Trophoblast cell (in vitro differentiated cells and primary cell): Measurements from ENCODE around the gene CCDC107.
"Not testable (repeated sequence)": the region's sequence is repeated elsewhere in the genome, so short reads cannot be mapped to it uniquely, and the experiment has no call there.

ENCODE experiments used
- DNase-seq, 2 donors: peaks; one replicate each; pipeline ENCODE4 v3.0.0-alpha.2; 2016
- H2AFZ ChIP-seq: 2 replicates; pipeline ENCODE4 v1.6.1; 2013; ENCODE audit warnings: low read length, moderate library complexity, mild to moderate bottlenecking; ENCODE audit not compliant: insufficient read depth, poor library complexity
- H2AK5ac ChIP-seq: 2 replicates; pipeline ENCODE4 v1.6.1; 2013; ENCODE audit warnings: mild to moderate bottlenecking, low read length
- H2BK120ac ChIP-seq: 2 replicates; pipeline ENCODE4 v1.6.1; 2013; ENCODE audit warnings: low read length, mild to moderate bottlenecking, moderate library complexity; ENCODE audit not compliant: insufficient read depth, poor library complexity
- H2BK12ac ChIP-seq: 2 replicates; pipeline ENCODE4 v1.6.1; 2013; ENCODE audit warnings: mild to moderate bottlenecking, low read length, moderate library complexity
- H2BK5ac ChIP-seq: 2 replicates; pipeline ENCODE4 v1.6.1; 2013; ENCODE audit warnings: low read length, low read depth, moderate library complexity, mild to moderate bottlenecking; ENCODE audit not compliant: poor library complexity
- H3K14ac ChIP-seq: 2 replicates; pipeline ENCODE4 v1.6.1; 2013; ENCODE audit warnings: mild to moderate bottlenecking, low read length
- H3K18ac ChIP-seq: 2 replicates; pipeline ENCODE4 v1.6.1; 2013; ENCODE audit warnings: mild to moderate bottlenecking, low read length
- H3K23ac ChIP-seq: 2 replicates; pipeline ENCODE4 v1.6.1; 2013; ENCODE audit warnings: low read length
- H3K27ac ChIP-seq: 2 replicates; pipeline ENCODE4 v1.5.1; 2013; ENCODE audit warnings: low read depth, mild to moderate bottlenecking, inconsistent platforms, low read length, moderate library complexity
- H3K27me3 ChIP-seq: 2 replicates; pipeline ENCODE4 v1.6.1; 2013; ENCODE audit warnings: inconsistent platforms, mild to moderate bottlenecking, low read length, moderate library complexity; ENCODE audit not compliant: insufficient read depth
- H3K36me3 ChIP-seq, 2 experiments: 1 replicate in 1 of 2; 2 replicates in 1 of 2; pipeline ENCODE4 v1.6.1; 2013; ENCODE audit warnings: low read length in 2 of 2, mild to moderate bottlenecking in 2 of 2, moderate library complexity in 1 of 2; ENCODE audit not compliant: insufficient read depth in 2 of 2, control insufficient read depth in 1 of 2
- H3K4ac ChIP-seq: 2 replicates; pipeline ENCODE4 v1.6.1; 2013; ENCODE audit warnings: low read depth, mild to moderate bottlenecking, low read length, moderate library complexity
- H3K4me1 ChIP-seq, 2 experiments: 1 replicate in 1 of 2; 2 replicates in 1 of 2; pipeline ENCODE4 v1.6.1; 2013; ENCODE audit warnings: low read length in 2 of 2, mild to moderate bottlenecking in 2 of 2, moderate library complexity in 1 of 2; ENCODE audit not compliant: insufficient read depth in 2 of 2, control insufficient read depth in 1 of 2
- H3K4me2 ChIP-seq: 2 replicates; pipeline ENCODE4 v1.6.1; 2013; ENCODE audit warnings: inconsistent platforms, mild to moderate bottlenecking, low read length, moderate library complexity
- H3K4me3 ChIP-seq: 2 replicates; pipeline ENCODE4 v1.5.1; 2013; ENCODE audit warnings: mild to moderate bottlenecking, low read depth, low read length, inconsistent platforms
- H3K79me1 ChIP-seq: one replicate; pipeline ENCODE4 v1.6.1; 2013; ENCODE audit warnings: low read length
- H3K79me2 ChIP-seq: 2 replicates; pipeline ENCODE4 v1.6.1; 2013; ENCODE audit warnings: low read length, mild to moderate bottlenecking; ENCODE audit not compliant: control insufficient read depth, insufficient read depth, poor library complexity
- H3K9ac ChIP-seq: 2 replicates; pipeline ENCODE4 v1.6.1; 2013; ENCODE audit warnings: mild to moderate bottlenecking, low read length
- H3K9me3 ChIP-seq: 2 replicates; pipeline ENCODE4 v1.6.1; 2013; ENCODE audit warnings: low read depth, mild to moderate bottlenecking, control low read depth, inconsistent platforms, low read length; ENCODE audit not compliant: insufficient read depth
- H4K12ac ChIP-seq: 2 replicates; pipeline ENCODE4 v1.6.1; 2013; ENCODE audit warnings: low read depth, mild to moderate bottlenecking, low read length, moderate library complexity
- H4K8ac ChIP-seq: 2 replicates; pipeline ENCODE4 v1.6.1; 2013; ENCODE audit warnings: low read depth, mild to moderate bottlenecking, low read length, moderate library complexity
- H4K91ac ChIP-seq: one replicate; pipeline ENCODE4 v1.6.1; 2013; ENCODE audit warnings: low read depth, mild to moderate bottlenecking, low read length, moderate library complexity
- WGBS: extraction: QIAGEN DNeasy Blood & Tissue Kit; methylation state at CpG from one replicate; pipeline ENCODE4 v1.1.7; 2013; ENCODE audit warnings: missing lambda C conversion rate; ENCODE audit not compliant: insufficient read length, insufficient coverage; ENCODE audit errors: extremely low coverage; 5-methylcytosine and 5-hydroxymethylcytosine counted together

Gene CCDC107

DNA sequence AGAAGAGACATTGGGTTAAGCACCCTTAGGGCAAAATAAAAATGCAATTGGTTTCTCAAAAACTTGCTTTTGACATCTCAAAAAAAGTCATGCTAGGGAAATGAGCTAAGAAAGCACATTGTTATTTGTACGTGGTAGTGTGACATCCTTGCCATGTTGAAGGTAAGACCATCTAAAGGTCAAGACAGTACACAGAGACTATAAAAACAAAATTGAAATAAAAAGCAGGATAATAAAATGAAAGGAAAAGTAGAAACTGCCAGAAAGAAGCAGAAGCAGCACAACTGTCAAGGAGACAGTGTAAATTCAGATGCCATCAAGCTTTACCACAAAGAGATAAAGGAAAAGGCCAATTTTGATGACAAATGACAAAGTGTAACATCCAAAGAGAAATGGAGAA lies 18.9 kb upstream of the CCDC107 start:
- H3K27ac ChIP-seq, H3K9ac ChIP-seq, H3K36me3 ChIP-seq, H3K4ac ChIP-seq, H2AK5ac ChIP-seq, H3K14ac ChIP-seq, H3K4me2 ChIP-seq, DNase-seq, H2AFZ ChIP-seq, H3K23ac ChIP-seq, H3K18ac ChIP-seq, H2BK12ac ChIP-seq, H3K79me2 ChIP-seq, H3K27me3 ChIP-seq, H3K4me1 ChIP-seq, H3K9me3 ChIP-seq, H3K79me1 ChIP-seq, H3K4me3 ChIP-seq, H2BK5ac ChIP-seq, H4K12ac ChIP-seq, H4K91ac ChIP-seq, H2BK120ac ChIP-seq, H4K8ac ChIP-seq: not testable (repeated sequence)
- WGBS, result no CpG with 5 or more reads among the region's 1 CpG

DNA sequence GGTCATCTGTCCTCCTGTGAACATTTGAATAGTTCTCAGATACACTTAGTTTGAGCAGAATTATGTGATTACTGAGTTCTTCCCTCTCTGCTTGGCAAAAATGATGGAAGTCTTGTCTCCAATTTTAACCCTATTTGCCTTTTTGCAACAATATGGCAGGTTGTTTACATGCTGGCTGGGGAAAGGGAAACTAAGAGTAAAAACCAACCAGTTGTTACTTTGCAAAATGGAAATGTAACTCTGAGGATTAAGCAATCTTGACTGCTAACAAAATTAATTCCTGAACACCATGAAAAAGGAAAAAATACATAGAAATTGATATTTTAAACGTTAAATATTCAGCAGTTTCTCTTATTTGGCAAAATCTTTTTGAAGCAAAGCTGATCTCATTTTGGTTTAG lies 18.5 kb upstream of the CCDC107 start:
- no peaks in the 10 kb centered on the region for H3K36me3 ChIP-seq
- no peak overlapping the region for H2AFZ ChIP-seq
- no peak overlapping the region for H3K14ac ChIP-seq
- H3K4me2 ChIP-seq, result no peak overlapping the region
- H3K23ac ChIP-seq, result no peak overlapping the region
- H3K4me3 ChIP-seq, result no peak overlapping the region
- H2AK5ac ChIP-seq, result no peak overlapping the region
- H4K91ac ChIP-seq, result no peak overlapping the region
- no peak overlapping the region for H4K12ac ChIP-seq
- H3K27ac ChIP-seq, result no peak overlapping the region
- no peaks in the 10 kb centered on the region for H3K79me1 ChIP-seq
- H2BK120ac ChIP-seq, result no peak overlapping the region
- H3K79me2 ChIP-seq, result no peaks in the 10 kb centered on the region
- H3K27me3 ChIP-seq, result no peaks in the 10 kb centered on the region
- H2BK12ac ChIP-seq, result no peak overlapping the region
- H3K18ac ChIP-seq, result no peak overlapping the region
- no peaks in the 10 kb centered on the region for H3K4me1 ChIP-seq
- H4K8ac ChIP-seq, result no peak overlapping the region
- WGBS, result no CpG with 5 or more reads among the region's 1 CpG
- H3K4ac ChIP-seq, result no peak overlapping the region
- H3K9ac ChIP-seq, result no peak overlapping the region
- peaks cover 2% of the 10 kb centered on the region for H3K9me3 ChIP-seq
- no peak for DNase-seq
- no peak overlapping the region for H2BK5ac ChIP-seq

DNA sequence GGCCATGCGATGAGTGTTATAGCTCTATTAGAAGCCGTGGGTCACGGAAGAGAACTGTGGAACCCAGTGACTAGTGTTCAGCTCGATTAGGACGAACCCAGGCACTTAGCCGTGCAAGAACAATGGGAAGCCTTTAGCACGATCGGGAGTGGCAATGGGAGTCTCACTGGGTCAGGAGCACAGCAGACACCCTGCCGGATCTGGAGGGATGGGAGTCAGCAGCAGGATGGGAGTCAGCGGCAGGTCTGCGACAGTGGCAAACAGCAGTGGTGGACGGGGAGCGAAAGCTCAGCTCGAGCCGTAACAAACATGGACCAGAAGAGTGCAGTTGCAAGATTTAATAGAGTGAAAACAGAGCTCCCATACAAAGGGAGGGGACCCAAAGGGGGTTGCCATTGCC lies 17.7 kb upstream of the CCDC107 start:
- H3K9ac ChIP-seq, H2BK5ac ChIP-seq, H3K4me3 ChIP-seq, H3K27me3 ChIP-seq, H3K23ac ChIP-seq, DNase-seq, H3K4me1 ChIP-seq, H3K36me3 ChIP-seq, H2BK12ac ChIP-seq, H2AK5ac ChIP-seq, H3K18ac ChIP-seq, H3K9me3 ChIP-seq, H3K27ac ChIP-seq, H3K79me1 ChIP-seq, H3K4ac ChIP-seq, H3K14ac ChIP-seq, H4K8ac ChIP-seq, H2BK120ac ChIP-seq, H4K91ac ChIP-seq, H3K4me2 ChIP-seq, H2AFZ ChIP-seq, H4K12ac ChIP-seq, H3K79me2 ChIP-seq: not testable (repeated sequence)
- WGBS, result no CpG with 5 or more reads among the region's 15 CpGs

DNA sequence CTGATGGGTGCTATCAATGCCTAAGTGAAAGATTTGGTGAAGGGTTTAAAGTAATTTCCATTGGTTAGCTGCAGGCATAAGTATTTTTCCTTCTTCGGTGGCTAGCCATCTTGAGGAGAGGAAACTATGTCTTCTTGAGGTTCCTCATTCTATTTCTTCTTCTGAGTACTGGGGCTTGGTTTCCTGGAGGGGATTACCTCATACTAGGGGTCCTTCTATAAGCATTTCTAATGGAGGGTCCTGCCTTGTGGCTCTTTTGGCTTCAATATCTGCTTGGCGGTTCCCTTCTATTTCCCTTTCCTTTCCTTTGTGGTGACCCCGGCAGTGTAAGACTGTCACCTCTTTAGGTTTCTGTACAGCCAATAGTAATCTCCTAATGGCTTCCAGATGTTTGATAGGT lies 16.6 kb upstream of the CCDC107 start:
- not testable (repeated sequence) for H4K12ac ChIP-seq, H3K79me2 ChIP-seq, H3K27me3 ChIP-seq, H4K8ac ChIP-seq, H2AFZ ChIP-seq, H3K4ac ChIP-seq, H2BK12ac ChIP-seq, H3K9ac ChIP-seq, H2BK5ac ChIP-seq, H3K4me2 ChIP-seq, H3K4me1 ChIP-seq, H2BK120ac ChIP-seq, H3K23ac ChIP-seq, H3K4me3 ChIP-seq, H3K18ac ChIP-seq, H3K27ac ChIP-seq, H3K36me3 ChIP-seq, DNase-seq, H4K91ac ChIP-seq, H3K9me3 ChIP-seq, H3K79me1 ChIP-seq, H2AK5ac ChIP-seq, H3K14ac ChIP-seq
- WGBS, result no CpG with 5 or more reads among the region's 3 CpGs
